Measurements from ENCODE around the gene PRF1.

PRF1 gene

GRCh38 chr10:70576803-70577517 lies 25.6 kb downstream of the PRF1 start:
- no peak for DNase-seq (ENCODE audit: low read depth in 2 of 2)

DNA sequence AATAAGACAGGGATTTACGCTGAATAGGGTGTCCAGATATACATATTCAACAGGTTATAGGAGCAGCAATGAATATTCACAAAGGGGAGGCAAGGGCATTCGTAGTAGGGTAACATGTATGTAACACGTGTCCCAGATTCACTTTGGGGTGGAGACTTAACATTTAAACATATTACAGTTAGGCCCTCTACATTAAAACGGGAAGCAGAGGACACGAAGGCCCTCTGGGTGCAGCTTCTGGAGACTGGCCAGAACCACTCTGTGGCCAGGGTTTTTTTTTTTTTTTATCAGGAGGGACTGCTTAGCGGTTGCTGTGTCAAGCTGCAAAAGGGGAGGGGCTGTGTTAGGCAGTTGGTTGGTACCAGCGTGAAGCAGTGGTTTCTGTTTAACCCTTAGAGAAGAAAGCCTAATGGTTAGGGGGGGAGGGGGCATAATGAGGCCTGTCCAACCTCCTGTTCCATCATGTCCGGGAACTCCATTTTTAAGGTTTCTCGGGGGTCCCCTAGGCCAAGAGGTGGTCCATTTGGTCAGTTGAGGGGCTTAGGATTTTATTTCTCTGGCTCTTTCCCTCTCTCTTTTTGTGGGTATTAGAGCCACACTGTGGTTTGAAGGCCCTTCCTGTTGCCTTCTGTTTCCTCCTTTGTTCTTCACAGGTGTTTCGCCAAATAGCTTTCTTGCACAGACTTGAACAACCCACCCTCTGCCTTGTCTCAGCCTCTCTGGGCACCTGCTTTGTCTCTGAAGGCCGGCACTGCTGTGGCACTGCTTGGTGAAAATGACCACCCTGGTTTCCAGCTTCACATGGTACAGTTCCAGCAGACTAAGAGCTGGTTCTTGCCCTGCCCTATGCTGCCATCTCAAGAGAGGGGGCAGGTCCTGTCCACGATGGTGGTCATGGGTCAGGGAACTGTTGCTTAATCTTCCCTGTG lies 26.4 kb downstream of the PRF1 start:
- no peak for DNase-seq (ENCODE audit: low read depth in 2 of 2)

- no peak for DNase-seq (ENCODE audit: low read depth in 2 of 2)
Measured at GRCh38 chr10:70575486-70575873, 27.1 kb downstream of the PRF1 start.

DNA sequence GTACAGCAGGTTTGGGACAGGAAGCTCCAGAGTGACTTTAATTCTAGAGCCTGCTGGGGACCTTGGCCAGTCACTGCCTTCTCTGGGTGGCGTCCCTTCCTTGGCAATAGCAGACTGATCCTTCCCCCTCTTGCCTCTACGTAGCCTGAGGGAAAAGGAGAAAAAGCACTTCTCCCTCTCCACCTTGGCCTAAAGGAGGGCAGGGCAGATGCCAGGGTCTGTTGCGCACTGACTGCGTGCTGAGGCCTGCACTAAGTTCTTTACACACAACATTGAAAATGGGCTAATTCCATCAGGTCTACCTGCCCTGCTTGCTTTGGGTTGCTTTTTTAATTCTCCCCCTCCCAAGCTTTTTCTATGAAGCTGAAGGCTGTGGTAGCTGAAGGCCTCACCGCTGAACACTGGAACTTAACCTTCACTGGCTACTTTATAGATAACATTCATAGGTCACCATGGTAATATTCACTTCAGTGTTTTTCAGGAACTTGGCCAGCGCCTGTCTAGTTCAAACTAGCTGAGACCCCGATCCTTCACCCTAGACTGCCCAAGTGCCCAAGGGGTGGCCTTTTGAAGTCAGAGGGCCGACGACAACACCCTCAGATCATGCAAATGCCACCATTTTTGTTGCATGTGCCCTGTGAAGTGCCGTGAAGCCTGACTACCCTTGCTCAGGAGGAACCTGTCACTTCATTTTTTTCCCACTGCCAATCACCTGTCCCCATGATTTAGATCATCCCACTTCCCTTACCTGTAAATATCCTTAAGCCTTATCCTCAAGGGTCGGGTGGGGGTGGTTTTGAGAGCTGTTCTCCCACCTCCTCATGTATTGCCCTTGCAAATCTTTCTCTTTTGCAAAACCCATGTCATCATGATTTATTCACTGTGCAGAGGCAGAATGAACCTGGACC lies 28.7 kb downstream of the PRF1 start:
- no peak for DNase-seq (ENCODE audit: low read depth in 2 of 2)

- DNase-seq (ENCODE audit: low read depth in 2 of 2) = no peak
Measured at GRCh38 chr10:70571636-70572439, 30.7 kb downstream of the PRF1 start.

DNA sequence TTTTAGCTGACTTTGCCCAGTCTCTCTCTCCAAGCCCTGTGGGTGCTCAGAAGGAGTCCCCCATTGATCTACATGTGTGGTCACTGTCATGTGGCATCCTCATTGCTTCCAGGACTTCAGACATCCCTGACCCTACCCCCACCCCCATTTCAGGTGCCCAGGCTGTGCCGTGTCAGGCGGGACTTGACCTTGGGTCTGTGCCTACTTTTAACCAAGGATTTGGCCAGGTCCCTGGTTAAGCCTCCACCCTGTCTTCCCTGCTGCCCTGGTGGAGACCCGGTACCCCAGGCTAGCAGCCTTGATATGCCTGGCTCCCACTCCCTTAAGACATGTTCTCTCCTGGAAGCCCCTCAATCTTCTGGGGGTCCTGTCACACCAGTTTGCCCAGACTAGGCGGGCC lies 31.3 kb downstream of the PRF1 start:
- DNase-seq (ENCODE audit: low read depth in 2 of 2) = no peak

DNA sequence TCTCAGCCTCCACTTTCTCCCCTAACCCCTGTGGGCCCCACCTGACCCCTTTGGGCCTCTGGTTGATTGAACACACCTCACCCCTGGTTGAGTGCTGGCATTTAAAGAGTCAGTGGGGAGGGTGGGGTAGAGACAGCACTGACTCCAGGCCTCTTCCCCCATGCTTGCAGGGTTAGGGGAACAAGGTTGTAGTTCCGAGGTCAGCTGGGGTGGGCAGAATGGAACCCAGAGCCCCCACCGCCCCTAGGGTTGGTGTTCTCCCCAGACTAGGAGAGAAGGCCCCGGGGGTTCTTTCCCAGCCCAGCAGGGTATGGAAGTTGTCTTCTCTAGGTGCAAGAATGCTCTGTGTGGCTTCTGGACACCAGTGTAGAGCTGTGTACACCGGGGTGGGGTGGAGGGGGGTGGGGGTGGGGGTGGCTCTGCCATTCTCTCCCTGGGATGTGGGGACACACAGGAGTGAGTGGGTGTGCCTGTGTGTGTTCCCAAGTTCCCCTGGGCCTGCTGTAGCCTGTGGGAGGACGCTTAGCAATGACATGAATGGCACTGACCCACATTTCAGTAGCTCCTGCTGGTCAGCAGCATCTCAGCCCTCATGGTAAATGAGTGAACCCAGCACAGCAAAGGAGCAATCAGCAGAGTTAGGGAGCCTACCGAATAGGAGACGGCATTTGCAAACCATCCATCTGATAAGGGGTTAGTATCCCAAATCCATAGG lies 33.6 kb downstream of the PRF1 start:
- DNase-seq (ENCODE audit: low read depth in 2 of 2) = no peak

DNA sequence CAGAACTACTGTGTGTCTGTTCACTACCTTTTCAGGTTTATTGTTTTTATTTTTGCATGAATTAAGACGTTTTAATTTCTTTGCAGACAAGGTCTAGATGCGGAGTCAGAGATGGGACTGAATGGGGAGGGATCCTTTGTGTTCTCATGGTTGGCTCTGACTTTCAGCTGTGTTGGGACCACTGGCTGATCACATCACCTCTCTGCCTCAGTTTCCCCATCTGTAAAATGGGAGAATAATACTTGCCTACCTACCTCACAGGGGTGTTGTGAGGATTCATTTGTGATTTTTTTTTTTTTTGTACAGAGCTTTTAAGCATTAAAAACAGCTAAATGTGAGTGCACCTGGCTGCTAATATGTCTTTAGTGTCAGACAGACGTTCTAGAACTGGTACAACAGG lies 34.4 kb downstream of the PRF1 start:
- no peak for DNase-seq (ENCODE audit: low read depth in 2 of 2)

GRCh38 chr10:70567603-70568002 lies 34.9 kb downstream of the PRF1 start:
- DNase-seq (ENCODE audit: low read depth in 2 of 2) = no peak

GRCh38 chr10:70566515-70567290 lies 35.8 kb downstream of the PRF1 start:
- no peak for DNase-seq (ENCODE audit: low read depth in 2 of 2)

- DNase-seq (ENCODE audit: low read depth in 2 of 2) = no peak
Measured at GRCh38 chr10:70565556-70566514, 36.7 kb downstream of the PRF1 start.

DNA sequence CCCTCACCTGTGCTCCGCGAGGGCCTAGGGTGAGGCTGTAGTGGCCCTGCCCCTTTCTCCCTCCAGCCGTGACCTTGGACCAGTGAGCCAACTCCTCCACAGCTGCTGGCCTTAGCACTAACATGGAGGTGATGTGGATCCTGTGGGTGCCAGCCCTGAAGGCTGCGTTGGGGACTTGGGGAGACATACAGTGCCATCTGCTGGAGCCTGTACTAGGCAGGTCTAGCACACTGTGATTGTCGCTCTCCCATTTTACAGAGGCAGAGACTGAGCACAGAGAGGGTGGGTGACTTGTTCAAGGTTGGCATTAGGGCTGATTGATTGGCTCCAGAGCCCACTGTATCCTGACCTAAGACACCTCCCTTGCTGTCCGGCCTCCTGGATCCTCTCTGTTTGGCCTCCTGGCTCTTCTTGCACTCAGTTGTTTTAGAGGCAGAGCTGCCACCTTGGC lies 37.6 kb downstream of the PRF1 start:
- no peak for DNase-seq (ENCODE audit: low read depth in 2 of 2)

GRCh38 chr10:70564113-70564725 lies 38.3 kb downstream of the PRF1 start:
- no peak for DNase-seq (ENCODE audit: low read depth in 2 of 2)

- no peak for DNase-seq (ENCODE audit: low read depth in 2 of 2)
Measured at GRCh38 chr10:70563230-70563629, 39.3 kb downstream of the PRF1 start.

GRCh38 chr10:70562036-70562755 lies 40.3 kb downstream of the PRF1 start:
- DNase-seq (ENCODE audit: low read depth in 2 of 2) = no peak

- DNase-seq (ENCODE audit: low read depth in 2 of 2) = no peak
Measured at GRCh38 chr10:70561558-70561957, 41.0 kb downstream of the PRF1 start.

- DNase-seq (ENCODE audit: low read depth in 2 of 2) = no peak
Measured at GRCh38 chr10:70561070-70561469, 41.5 kb downstream of the PRF1 start.
